Measurements from ENCODE around the gene TENM4.

DNA sequence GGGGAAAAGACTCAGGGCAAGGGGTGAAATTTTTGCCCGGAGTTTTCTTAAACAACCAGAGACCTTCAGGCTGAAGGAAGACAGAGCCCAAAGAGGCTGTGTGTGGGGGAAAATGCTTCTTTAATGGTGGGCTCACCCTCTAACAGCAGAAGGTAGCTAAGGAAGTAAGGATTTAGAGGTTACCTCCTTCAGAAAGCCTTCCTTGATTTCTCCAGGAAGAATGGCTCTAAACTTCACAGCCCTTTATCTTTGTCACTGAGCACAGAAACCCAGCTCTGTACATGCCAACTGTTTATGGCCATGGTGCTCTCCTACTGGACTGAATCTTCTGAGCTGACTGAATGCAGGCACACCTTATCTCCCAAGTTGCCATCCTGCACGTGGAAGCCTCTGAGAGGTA, 196.0 kb downstream of the TENM4 start:
- TF ChIP-seq, protein P1, sequence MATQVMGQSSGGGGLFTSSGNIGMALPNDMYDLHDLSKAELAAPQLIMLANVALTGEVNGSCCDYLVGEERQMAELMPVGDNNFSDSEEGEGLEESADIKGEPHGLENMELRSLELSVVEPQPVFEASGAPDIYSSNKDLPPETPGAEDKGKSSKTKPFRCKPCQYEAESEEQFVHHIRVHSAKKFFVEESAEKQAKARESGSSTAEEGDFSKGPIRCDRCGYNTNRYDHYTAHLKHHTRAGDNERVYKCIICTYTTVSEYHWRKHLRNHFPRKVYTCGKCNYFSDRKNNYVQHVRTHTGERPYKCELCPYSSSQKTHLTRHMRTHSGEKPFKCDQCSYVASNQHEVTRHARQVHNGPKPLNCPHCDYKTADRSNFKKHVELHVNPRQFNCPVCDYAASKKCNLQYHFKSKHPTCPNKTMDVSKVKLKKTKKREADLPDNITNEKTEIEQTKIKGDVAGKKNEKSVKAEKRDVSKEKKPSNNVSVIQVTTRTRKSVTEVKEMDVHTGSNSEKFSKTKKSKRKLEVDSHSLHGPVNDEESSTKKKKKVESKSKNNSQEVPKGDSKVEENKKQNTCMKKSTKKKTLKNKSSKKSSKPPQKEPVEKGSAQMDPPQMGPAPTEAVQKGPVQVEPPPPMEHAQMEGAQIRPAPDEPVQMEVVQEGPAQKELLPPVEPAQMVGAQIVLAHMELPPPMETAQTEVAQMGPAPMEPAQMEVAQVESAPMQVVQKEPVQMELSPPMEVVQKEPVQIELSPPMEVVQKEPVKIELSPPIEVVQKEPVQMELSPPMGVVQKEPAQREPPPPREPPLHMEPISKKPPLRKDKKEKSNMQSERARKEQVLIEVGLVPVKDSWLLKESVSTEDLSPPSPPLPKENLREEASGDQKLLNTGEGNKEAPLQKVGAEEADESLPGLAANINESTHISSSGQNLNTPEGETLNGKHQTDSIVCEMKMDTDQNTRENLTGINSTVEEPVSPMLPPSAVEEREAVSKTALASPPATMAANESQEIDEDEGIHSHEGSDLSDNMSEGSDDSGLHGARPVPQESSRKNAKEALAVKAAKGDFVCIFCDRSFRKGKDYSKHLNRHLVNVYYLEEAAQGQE (IDR thresholded peaks at IDR 0.05; ENCODE audit: insufficient read depth in 1 of 2, low read depth in 2 of 2, low read length in 2 of 2), result no peak
- TF ChIP-seq POLR2AphosphoS5 (IDR thresholded peaks at IDR 0.05; ENCODE audit: low read depth, low read length) (no peak), TAF1 (IDR thresholded peaks at IDR 0.05; ENCODE audit: borderline replicate concordance, insufficient read depth, low read length) (no peak), SIN3A (IDR thresholded peaks at IDR 0.05; ENCODE audit: borderline replicate concordance, insufficient read depth, low read length) (no peak)
